Measurements from ENCODE around the gene PPP6R2.

DNA sequence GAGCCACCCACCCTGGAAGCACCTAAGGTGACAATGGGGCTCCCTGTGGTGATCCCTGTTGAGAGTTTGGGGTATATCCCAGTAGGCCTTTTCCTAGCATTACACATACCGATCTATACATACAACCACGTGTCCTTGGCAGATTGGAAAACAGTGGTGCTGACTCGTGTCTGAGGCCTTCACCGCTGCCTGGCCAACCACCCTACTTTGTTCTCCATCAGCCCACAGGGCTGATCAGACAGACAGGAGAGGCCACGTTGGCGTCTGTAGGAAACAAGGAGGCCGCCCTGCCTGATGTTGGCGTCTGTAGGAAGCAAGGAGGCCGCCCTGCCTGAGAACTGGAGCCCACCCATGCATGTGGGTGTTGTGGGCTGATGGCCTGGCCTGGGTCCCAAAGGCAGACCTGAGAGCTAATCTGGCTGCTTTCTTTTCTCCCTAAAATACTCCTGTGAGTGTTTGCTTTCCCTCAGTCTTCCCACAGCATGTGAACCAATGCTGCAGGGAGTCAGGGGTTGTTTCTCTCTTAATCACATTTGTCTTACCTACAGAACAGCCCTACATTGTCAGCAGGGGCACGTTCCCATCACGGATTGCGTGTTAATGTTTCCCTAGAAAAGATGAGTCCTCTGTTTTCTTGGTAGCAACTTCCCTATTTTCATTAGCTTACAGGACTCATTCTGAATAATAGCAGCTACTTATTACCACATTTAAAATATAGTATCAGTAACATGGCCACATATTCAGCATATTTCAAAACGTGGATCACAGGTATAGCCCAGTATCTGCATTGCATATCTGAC lies 74.5 kb downstream of the PPP6R2 start:
- TF ChIP-seq, protein P1, sequence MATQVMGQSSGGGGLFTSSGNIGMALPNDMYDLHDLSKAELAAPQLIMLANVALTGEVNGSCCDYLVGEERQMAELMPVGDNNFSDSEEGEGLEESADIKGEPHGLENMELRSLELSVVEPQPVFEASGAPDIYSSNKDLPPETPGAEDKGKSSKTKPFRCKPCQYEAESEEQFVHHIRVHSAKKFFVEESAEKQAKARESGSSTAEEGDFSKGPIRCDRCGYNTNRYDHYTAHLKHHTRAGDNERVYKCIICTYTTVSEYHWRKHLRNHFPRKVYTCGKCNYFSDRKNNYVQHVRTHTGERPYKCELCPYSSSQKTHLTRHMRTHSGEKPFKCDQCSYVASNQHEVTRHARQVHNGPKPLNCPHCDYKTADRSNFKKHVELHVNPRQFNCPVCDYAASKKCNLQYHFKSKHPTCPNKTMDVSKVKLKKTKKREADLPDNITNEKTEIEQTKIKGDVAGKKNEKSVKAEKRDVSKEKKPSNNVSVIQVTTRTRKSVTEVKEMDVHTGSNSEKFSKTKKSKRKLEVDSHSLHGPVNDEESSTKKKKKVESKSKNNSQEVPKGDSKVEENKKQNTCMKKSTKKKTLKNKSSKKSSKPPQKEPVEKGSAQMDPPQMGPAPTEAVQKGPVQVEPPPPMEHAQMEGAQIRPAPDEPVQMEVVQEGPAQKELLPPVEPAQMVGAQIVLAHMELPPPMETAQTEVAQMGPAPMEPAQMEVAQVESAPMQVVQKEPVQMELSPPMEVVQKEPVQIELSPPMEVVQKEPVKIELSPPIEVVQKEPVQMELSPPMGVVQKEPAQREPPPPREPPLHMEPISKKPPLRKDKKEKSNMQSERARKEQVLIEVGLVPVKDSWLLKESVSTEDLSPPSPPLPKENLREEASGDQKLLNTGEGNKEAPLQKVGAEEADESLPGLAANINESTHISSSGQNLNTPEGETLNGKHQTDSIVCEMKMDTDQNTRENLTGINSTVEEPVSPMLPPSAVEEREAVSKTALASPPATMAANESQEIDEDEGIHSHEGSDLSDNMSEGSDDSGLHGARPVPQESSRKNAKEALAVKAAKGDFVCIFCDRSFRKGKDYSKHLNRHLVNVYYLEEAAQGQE (IDR thresholded peaks at IDR 0.05; ENCODE audit: insufficient read depth in 1 of 2, low read depth in 2 of 2, low read length in 2 of 2), result no peak
- TF ChIP-seq POLR2AphosphoS5 (IDR thresholded peaks at IDR 0.05; ENCODE audit: low read depth, low read length) (no peak), SIN3A (IDR thresholded peaks at IDR 0.05; ENCODE audit: borderline replicate concordance, insufficient read depth, low read length) (no peak), TAF1 (IDR thresholded peaks at IDR 0.05; ENCODE audit: borderline replicate concordance, insufficient read depth, low read length) (no peak)

Measured in PFSK-1 (cell line).